ENCODE data around the gene MCHR1. TPM values are rescaled to one million over a fixed set of nuclear protein-coding genes. Genes with fewer than 3 reads are reported as not detected.

MCHR1 gene
- polyA plus RNA-seq, 1 of the 3 experiments (the other 2 are of a cell fraction): 0.33 TPM

- TF ChIP-seq MXI1 (IDR thresholded peaks at IDR 0.05; ENCODE audit: low read depth, low read length) (no peak), NFIC (IDR thresholded peaks at IDR 0.05; ENCODE audit: borderline replicate concordance) (no peak), NRF1 (IDR thresholded peaks at IDR 0.05; ENCODE audit: low read depth, low read length) (no peak), SMC3 (IDR thresholded peaks at IDR 0.05; ENCODE audit: low read depth, low read length) (no peak), EZH2phosphoT487 (IDR thresholded peaks at IDR 0.05; ENCODE audit: borderline replicate concordance, low read depth) (no peak), GATA2 (CRISPR knock-in tag; IDR thresholded peaks at IDR 0.05) (no peak)
- TF ChIP-seq, protein P1, sequence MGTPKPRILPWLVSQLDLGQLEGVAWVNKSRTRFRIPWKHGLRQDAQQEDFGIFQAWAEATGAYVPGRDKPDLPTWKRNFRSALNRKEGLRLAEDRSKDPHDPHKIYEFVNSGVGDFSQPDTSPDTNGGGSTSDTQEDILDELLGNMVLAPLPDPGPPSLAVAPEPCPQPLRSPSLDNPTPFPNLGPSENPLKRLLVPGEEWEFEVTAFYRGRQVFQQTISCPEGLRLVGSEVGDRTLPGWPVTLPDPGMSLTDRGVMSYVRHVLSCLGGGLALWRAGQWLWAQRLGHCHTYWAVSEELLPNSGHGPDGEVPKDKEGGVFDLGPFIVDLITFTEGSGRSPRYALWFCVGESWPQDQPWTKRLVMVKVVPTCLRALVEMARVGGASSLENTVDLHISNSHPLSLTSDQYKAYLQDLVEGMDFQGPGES (IDR thresholded peaks at IDR 0.05; ENCODE audit: low read depth, low read length): no peak
Observed at GRCh38 chr22:40726514-40726913, 47.2 kb downstream of the MCHR1 start (continued).

- POLR2A ChIA-PET: no interaction called here
- 85% methylated on average over 4 of the region's 11 CpGs for WGBS (ENCODE audit: low lambda C conversion rate)
- no peak for DNase-seq
Observed at GRCh38 chr22:40727070-40727963, 48.0 kb downstream of the MCHR1 start.

More at GRCh38 chr22:40727070-40727963, 48.0 kb downstream of the MCHR1 start:
- no peak overlapping the region for H2AFZ ChIP-seq (ENCODE audit: low read depth)
- no peak overlapping the region for H3K9ac ChIP-seq
- H3K27me3 ChIP-seq (ENCODE audit: insufficient read depth): no peaks in the 10 kb centered on the region
- H3K4me1 ChIP-seq (ENCODE audit: control insufficient read depth in 1 of 2, insufficient read depth in 2 of 2, low read depth in 1 of 2, low read length in 1 of 2): peaks cover 0 to 3% of the 10 kb centered on the region in 2 experiments; a peak in 1 of 4 replicates
- CTCF ChIA-PET: no interaction called here
- H3K36me3 ChIP-seq (replicated peaks in 1 of 2; ENCODE audit: control insufficient read depth in 1 of 2, insufficient read depth in 2 of 2, low read length in 1 of 2): no peaks in the 10 kb centered on the region
- H3K4me3 ChIP-seq (ENCODE audit: low read depth in 2 of 2, low read length in 1 of 2): no peak overlapping the region
- no peak for TF ChIP-seq ZBTB33 (IDR thresholded peaks at IDR 0.05; ENCODE audit: borderline replicate concordance, low read depth)
- no peak for TF ChIP-seq JUND (IDR thresholded peaks at IDR 0.05)
- no peak for TF ChIP-seq SMC3 (IDR thresholded peaks at IDR 0.05; ENCODE audit: low read depth, low read length)
- TF ChIP-seq SIN3A (IDR thresholded peaks at IDR 0.05; ENCODE audit: borderline replicate concordance, low read depth, low read length): no peak
- no peak for TF ChIP-seq CHD2 (IDR thresholded peaks at IDR 0.05; ENCODE audit: low read length, partially characterized antibody)
- no peak for TF ChIP-seq FOXJ3 (CRISPR knock-in tag; IDR thresholded peaks at IDR 0.05)
- TF ChIP-seq TCF12 (IDR thresholded peaks at IDR 0.05): no peak
- no peak for TF ChIP-seq EZH2phosphoT487 (IDR thresholded peaks at IDR 0.05; ENCODE audit: borderline replicate concordance, low read depth)
- no peak for TF ChIP-seq MAX (IDR thresholded peaks at IDR 0.05; ENCODE audit: low read depth)
- TF ChIP-seq NFIC (IDR thresholded peaks at IDR 0.05; ENCODE audit: borderline replicate concordance): no peak
- TF ChIP-seq, protein P2, sequence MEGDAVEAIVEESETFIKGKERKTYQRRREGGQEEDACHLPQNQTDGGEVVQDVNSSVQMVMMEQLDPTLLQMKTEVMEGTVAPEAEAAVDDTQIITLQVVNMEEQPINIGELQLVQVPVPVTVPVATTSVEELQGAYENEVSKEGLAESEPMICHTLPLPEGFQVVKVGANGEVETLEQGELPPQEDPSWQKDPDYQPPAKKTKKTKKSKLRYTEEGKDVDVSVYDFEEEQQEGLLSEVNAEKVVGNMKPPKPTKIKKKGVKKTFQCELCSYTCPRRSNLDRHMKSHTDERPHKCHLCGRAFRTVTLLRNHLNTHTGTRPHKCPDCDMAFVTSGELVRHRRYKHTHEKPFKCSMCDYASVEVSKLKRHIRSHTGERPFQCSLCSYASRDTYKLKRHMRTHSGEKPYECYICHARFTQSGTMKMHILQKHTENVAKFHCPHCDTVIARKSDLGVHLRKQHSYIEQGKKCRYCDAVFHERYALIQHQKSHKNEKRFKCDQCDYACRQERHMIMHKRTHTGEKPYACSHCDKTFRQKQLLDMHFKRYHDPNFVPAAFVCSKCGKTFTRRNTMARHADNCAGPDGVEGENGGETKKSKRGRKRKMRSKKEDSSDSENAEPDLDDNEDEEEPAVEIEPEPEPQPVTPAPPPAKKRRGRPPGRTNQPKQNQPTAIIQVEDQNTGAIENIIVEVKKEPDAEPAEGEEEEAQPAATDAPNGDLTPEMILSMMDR (IDR thresholded peaks at IDR 0.05): no peak
- no peak for TF ChIP-seq TEAD4 (IDR thresholded peaks at IDR 0.05; ENCODE audit: borderline replicate concordance, insufficient read depth)
- H3K79me2 ChIP-seq (ENCODE audit: insufficient read depth): no peaks in the 10 kb centered on the region
- H3K9me2 ChIP-seq: no peaks in the 10 kb centered on the region
- H3F3A ChIP-seq (replicated peaks; ENCODE audit: insufficient read depth): no peaks in the 10 kb centered on the region
- no peak overlapping the region for H3K27ac ChIP-seq (ENCODE audit: low read depth in 2 of 2, low read length in 1 of 2)
- no peak overlapping the region for H3K4me2 ChIP-seq
- no peaks in the 10 kb centered on the region for H3K9me3 ChIP-seq
- H4K20me1 ChIP-seq (ENCODE audit: insufficient read depth): no peaks in the 10 kb centered on the region

Data from SK-N-SH (cell line).